WERI-Rb-1 (cell line): ENCODE measurements around the gene UNKL.

Source experiments
- DNase-seq: peaks from one replicate; pipeline ENCODE4 v3.0.0-alpha.2; 2020
- H3K27ac ChIP-seq: fragments of 250-450 bp; sonication (Bioruptor Pico); 2 replicates; pipeline ENCODE4 v1.5.1; 2020; ENCODE audit warnings: mild to moderate bottlenecking, moderate library complexity
- H3K27me3 ChIP-seq: fragments of 250-450 bp; sonication (Bioruptor Pico); 2 replicates; pipeline ENCODE4 v1.5.1; 2021; ENCODE audit warnings: mild to moderate bottlenecking, low read depth, moderate library complexity; ENCODE audit not compliant: insufficient read depth, severe bottlenecking
- H3K36me3 ChIP-seq: fragments of 250-450 bp; sonication (Bioruptor Pico); 2 replicates; pipeline ENCODE4 v1.5.1; 2020; ENCODE audit warnings: mild to moderate bottlenecking, moderate library complexity
- H3K4me3 ChIP-seq: 2 replicates; pipeline ENCODE4 v1.5.1; 2011; ENCODE audit warnings: low read depth, mild to moderate bottlenecking, control low read depth, low read length
- H3K9me3 ChIP-seq: fragments of 250-450 bp; sonication (Bioruptor Pico); 2 replicates; pipeline ENCODE4 v1.5.1; 2021; ENCODE audit warnings: mild to moderate bottlenecking, moderate library complexity; ENCODE audit not compliant: severe bottlenecking
- TF ChIP-seq, protein P1 (sequence below): IDR thresholded peaks from 2 replicates; pipeline ENCODE4 v1.5.1; 2011; ENCODE audit warnings: low read depth, mild to moderate bottlenecking, control low read depth, inconsistent platforms, low read length

UNKL gene

DNA sequence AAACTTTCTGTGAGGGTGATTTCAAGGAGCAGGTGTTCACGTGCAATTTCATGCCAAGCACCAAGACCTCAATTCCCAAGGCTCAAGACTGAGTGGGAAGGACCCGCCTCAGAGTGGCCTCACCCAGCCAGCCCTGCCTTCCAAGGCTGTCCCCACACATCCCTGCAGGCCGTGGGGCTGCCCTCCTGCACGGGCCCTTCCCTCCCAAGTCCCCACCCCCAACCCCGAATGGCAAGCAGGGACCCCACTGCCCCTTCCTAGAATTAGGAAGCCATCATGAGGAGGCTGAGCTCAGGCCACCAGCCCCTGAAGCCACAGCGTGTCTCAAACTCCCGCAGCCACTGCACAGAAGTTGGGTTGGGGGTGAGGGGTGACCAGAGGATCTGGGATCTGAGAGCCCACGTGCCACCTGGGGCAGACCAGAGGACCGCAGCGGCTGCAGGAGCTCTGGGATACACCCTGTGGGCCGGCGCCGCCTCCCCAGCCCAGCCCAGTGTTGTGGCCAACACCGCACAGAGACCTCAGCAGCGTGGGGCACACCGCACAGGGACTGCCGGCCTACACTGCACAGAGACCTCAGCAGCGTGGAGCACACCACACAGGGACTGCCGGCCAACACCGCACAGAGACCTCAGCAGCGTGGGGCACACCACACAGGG, 42.1 kb downstream of the UNKL start:
- Histone ChIP-seq H3K36me3 (peaks cover 16% of the 10 kb centered on the region), H3K4me3 (no peak overlapping the region), H3K9me3 (no peaks in the 10 kb centered on the region), H3K27me3 (no peaks in the 10 kb centered on the region), H3K27ac (no peak overlapping the region)
- TF ChIP-seq, protein P1, sequence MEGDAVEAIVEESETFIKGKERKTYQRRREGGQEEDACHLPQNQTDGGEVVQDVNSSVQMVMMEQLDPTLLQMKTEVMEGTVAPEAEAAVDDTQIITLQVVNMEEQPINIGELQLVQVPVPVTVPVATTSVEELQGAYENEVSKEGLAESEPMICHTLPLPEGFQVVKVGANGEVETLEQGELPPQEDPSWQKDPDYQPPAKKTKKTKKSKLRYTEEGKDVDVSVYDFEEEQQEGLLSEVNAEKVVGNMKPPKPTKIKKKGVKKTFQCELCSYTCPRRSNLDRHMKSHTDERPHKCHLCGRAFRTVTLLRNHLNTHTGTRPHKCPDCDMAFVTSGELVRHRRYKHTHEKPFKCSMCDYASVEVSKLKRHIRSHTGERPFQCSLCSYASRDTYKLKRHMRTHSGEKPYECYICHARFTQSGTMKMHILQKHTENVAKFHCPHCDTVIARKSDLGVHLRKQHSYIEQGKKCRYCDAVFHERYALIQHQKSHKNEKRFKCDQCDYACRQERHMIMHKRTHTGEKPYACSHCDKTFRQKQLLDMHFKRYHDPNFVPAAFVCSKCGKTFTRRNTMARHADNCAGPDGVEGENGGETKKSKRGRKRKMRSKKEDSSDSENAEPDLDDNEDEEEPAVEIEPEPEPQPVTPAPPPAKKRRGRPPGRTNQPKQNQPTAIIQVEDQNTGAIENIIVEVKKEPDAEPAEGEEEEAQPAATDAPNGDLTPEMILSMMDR = no peak
- no peak for DNase-seq

GRCh38 chr16:1371054-1371978, 43.2 kb downstream of the UNKL start:
- DNase-seq = no peak
- no peak overlapping the region for H3K4me3 ChIP-seq
- no peak overlapping the region for H3K27ac ChIP-seq
- TF ChIP-seq, protein P1 = no peak
- H3K36me3 ChIP-seq = peaks cover 16% of the 10 kb centered on the region
- no peaks in the 10 kb centered on the region for H3K27me3 ChIP-seq
- H3K9me3 ChIP-seq = no peaks in the 10 kb centered on the region

DNA sequence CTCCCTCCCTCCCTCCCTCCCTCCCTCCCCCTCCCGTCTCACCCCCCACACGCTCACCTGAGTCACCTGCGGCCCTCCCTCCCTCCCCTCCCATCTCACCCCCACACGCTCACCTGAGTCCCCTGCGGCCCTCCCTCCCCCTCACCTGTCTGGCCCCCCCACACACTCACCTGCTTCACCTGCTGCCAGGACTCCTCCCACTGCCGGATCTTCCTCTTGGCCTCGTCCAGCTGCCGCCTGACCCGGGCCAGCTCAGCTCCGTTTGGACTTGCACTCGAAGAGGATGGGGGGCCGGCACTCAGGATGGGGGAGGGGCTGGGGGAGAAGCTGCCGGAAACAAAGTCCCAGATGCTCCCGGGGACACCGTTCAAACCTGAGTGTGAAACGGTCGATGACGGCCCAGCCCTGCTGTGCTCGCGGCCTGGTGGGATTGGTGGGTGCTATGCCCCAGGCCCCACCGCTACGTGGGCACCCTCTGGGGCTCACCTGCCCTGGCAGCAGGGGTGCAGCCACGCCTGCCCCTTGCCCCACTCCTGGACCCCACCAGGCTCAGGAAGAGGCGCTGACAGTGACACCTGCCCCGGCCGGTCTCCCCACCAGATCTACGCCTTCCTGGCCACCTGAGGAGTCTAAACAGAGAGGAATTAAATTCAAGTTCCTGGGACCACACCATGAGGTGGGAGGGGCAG, 46.9 kb downstream of the UNKL start:
- no peak overlapping the region for H3K27ac ChIP-seq
- DNase-seq = no peak
- H3K36me3 ChIP-seq = peaks cover 48% of the 10 kb centered on the region
- H3K4me3 ChIP-seq = no peak overlapping the region
- TF ChIP-seq, protein P1 = no peak
- H3K27me3 ChIP-seq = no peaks in the 10 kb centered on the region
- H3K9me3 ChIP-seq = no peaks in the 10 kb centered on the region

DNA sequence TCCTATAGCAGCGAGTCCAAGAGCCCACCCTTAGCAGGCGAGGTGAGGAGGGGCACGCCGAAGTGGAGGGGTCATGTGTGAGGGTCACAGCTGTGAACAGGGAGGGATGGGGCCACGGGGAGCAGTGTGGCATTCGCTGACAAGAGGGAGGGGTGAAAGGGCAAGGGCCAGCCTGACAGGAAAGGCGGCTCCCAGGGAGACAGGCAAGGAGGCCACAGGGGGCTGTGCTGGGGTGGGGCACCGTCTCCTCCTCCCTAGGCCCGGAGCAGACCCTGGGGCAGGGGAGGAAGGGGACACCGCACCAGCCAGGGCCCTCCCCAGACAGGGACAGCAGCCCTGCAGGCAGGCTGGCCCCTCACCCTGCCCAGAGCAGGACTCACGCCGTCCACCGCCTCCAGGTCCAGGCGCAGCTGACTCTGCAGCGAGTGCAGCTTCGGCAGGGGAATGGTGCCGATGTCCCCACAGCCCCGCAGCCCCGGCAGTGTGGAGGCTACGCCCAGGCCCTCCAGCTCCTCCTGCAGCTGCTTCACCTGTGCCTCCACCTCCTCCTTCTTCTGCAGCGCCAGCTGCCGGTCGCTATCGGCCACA, 47.7 kb downstream of the UNKL start:
- Histone ChIP-seq H3K27me3 (no peaks in the 10 kb centered on the region), H3K36me3 (peaks cover 56% of the 10 kb centered on the region), H3K9me3 (no peaks in the 10 kb centered on the region), H3K27ac (no peak overlapping the region), H3K4me3 (no peak overlapping the region)
- no peak for DNase-seq
- TF ChIP-seq, protein P1 = no peak

GRCh38 chr16:1366060-1366711, 48.3 kb downstream of the UNKL start:
- TF ChIP-seq, protein P1 = no peak
- no peaks in the 10 kb centered on the region for H3K9me3 ChIP-seq
- no peak for DNase-seq
- no peaks in the 10 kb centered on the region for H3K27me3 ChIP-seq
- no peak overlapping the region for H3K4me3 ChIP-seq
- no peak overlapping the region for H3K27ac ChIP-seq
- H3K36me3 ChIP-seq = peaks cover 57% of the 10 kb centered on the region
